HG02870 (cell line): ENCODE results near the gene KLF6.

ENCODE experiments used
- ATAC-seq: cut with Tn5 transposase; IDR thresholded peaks from one replicate; pipeline ENCODE4 v1.9.1; 2021; ENCODE audit warnings: mild to moderate bottlenecking, moderate library complexity; ENCODE audit not compliant: unreplicated experiment

KLF6 gene

DNA sequence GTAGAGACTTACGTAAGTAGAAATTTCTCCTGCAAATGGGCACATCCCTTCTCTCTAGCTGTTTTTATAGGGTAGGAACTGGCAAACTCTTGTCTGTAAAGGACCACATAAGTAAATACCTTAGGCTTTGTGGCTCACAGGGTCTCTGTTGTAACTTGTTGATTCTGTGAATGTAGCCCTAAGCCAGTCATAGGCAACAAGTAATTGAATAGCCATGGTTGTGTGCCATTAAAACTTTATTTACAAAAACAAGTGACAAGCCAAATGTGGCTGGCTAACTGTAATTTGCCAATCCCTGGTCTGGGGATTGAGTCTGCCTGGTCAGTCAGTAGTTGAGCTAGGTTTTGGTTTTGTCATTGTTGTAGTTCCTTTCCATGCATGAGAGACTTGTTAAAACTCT is 5.3 kb upstream of the KLF6 start:
- ATAC-seq = no peak

DNA sequence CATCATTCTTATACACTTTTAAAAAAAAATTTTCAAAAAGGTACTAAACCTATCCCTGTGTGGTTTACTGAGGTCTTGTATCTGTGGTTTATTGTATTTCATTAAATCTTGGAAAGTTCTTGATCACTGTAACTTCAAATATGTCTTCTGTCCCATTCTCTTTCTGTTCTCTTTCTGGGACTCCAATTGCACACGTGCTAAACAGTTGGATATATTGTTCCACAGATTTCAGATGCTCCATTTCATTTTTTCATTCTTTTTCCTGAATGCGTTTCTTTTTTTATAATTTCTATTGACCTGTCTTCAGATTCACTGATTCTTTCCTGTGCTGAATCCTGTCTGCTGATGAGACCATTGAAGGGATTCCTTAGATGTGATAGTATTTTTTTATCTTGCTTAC is 4.6 kb upstream of the KLF6 start:
- ATAC-seq = no peak

DNA sequence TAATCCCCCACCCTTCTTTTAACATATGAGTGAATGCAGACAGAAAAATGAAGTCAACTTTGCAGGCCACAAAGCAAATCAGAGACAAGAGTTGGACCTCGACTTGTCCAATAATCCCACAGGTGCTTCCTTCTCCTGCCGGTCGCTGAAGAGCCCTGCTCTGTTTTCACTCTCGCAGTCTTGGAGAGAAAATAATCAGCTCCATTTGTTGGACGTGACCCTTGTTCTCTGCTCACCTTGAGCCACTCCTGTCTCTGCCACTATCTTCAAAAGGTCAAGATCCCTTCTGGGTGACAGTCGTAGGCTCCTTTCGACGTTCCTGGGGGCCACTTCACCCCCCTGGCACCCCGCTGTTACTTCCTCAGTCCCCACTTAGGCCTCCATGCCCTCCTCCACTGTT is 2.8 kb upstream of the KLF6 start:
- ATAC-seq = no peak

GRCh38 chr10:3787016-3787400 is 2.0 kb upstream of the KLF6 start:
- no peak for ATAC-seq

DNA sequence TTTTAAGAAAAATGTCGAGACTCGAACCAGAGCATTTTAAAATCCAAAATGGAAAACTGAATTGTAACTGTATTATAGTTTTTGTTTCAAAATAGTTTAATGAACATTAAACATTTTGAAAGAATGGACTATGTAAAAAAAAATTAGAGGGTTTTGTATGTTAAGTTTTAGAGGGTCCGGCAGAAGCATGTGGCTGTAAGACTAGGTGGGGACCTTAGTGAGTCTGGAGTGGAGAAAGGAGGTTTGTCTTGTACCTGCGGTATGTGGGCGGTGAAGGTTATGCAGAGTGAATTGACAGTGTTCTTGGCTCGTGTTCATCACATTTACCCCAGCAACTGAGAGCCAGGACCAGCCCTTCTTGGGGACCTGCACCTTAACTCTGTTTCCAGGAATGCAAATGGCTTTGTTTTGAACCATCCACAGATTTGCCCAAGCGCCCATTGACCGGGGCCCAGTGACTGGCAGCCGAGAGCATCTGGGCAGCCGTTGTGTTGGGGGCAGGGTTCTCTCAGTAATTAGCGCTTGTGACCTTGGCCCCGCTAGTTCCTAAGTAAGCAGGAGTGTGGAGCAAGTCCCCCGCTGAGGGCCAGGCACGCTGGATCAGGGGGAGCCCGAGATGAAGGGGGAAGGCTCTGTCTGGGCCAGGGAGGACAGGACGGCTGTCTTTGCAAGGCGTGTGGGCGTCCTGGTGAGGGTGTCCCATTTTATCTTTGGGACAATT is 1.4 kb upstream of the KLF6 start:
- no peak for ATAC-seq

DNA sequence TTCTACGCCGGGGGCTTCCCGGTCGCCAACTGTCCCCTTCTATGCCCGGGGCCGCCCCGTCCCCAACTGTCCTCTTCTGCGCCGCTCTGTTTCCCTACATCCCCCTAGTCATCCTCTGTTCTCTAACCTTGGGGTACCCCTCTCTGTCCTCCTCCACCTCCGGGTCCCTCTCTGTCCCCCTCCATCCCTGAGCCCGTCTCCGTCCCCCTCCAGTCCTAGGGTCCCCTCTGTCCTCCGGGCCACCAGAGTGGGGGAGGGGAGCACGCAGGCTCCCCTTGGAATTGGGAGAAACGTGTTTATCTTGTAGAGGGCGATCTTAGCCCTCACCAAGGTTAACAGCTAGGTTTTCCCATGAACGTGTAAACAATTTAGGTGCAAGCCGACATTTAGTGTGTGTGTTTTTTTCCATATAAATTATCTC is 852 bp upstream of the KLF6 start:
- ATAC-seq = peak; percentile 5

GRCh38 chr10:3785251-3785850 is 342 bp upstream of the KLF6 start:
- peak; percentile 77 for ATAC-seq

- ATAC-seq = no peak
These were observed 1.2 kb downstream of the KLF6 start for GRCh38 chr10:3783682-3784432.

DNA sequence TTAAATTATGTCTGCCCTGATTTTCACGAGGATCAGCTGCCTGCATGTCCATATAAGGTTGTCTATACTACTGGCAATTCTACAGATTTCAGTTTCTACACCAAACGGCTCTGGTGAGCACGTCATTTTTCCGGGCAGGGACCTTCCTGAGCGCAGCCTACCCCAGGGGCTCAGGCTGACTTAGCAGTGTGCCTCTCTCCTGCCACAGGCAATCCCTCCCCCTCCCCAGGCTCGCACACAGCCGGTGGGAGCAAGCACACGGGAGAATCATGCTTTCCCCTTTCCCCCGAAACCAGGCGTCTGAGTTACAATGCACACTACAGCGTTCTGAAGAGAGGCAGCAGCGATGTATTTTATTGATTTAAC is 1.7 kb downstream of the KLF6 start:
- ATAC-seq = peak; percentile 30

GRCh38 chr10:3782451-3783315 is 2.3 kb downstream of the KLF6 start:
- no peak for ATAC-seq

DNA sequence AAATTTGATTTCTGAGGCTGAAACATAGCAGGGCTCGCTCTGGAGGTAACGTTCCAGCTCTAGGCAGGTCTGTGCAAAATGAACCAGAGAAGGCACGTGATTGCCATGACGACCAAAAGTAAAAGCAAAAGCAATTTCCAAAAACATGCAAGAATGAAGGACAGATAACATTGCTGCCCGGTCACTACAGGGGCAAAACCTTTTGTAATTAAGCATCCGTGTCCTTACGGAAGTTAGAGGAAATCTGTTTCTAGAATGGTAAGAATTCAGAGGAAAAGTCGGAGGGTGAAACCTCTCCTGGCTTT is 2.9 kb downstream of the KLF6 start:
- ATAC-seq = no peak

DNA sequence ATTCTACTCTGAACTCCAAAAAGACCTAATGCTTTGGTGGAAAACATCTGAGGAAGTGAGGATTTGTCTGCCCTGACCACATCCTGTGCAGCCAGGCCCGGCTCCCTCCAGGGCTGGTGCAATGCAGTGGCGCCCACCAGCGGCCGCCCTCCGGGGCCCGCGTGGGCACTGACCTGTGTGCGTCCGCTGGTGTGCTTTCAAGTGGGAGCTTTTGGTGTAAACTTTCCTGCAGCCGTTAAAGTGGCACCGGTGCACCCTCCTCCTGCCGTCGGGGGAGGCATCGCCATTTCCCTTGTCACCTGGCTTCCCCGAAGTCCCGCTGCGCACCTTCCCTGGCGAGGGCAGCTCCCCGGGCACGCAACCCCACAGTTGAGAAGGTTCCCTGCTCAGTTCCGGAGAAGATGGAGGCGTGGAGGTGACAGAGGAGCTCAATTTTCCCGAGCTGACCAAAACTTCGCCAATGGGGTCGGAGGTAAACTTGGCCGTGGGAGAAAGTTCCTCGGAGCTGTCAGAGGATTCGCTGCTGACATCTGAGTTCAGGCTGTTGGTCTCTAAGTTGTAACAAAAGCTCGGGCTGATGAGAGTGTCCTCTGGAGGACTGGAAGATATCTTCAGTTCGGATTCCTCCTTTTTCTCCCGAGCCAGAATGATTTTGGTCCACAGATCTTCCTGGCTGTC is 3.4 kb downstream of the KLF6 start:
- ATAC-seq = no peak

DNA sequence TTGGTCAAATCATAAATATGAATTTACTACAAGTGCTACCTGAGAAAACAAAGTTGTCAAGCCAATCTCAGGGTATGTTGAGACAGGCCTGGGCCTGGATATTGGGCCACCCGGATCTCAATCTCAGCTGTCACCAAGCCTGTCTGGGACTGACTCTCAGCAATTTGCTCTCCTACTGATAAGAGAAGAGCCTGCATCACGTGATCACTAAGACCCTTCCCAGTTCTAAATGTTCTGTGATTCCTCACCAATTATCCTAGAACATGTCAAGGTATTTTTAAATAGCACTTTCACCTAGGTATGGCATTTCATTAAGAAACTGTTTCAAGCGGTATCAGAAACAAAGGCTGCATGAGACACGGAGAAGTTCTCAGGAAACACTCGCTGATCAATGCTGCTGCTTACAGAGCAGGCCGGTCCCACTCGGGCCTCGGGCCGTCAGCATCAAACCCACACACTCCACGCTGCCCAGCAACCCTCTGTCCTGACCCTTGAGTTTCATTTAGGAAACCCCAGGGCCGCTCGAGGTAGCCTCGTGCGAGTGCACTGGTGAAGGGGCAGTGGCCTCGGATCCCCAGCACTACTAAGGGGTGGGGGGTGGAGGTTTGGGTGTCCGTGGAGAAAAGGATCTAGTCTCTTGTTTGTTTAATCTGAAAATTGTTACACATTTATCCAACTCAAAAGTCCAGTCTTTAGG is 4.1 kb downstream of the KLF6 start:
- ATAC-seq = no peak

DNA sequence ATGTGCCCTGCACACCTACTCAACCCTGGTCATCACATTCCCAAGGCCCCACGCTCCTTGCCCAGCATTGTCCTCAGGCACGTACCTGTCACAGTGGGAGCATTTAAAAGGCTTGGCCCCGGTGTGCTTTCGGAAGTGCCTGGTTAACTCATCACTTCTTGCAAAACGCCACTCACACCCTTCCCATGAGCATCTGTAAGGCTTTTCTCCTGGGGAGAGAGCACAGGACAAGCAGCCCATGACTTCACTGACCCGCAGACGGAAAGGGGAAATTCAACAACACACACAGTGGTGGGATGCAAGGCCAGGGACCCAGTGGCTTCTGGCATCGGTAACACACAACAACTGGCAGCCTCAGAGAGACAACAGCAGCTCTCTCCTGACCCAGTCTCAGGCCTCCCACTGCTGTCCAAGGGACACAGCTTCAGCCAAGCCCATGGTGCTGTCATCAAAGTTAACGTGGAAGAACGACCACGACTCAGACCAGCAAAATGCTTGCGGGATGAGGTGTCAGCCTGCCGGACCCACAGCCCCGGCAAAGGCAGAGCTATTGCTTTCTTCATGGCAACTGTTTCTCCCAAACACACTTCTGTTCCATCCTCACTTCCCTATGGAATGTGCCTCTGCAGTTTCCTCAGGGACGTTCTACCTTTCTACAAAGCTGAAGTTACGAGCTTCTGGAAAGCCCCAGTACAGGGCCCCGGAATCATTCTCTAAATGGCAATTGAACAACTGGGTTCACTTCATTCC is 4.8 kb downstream of the KLF6 start:
- ATAC-seq = no peak

DNA sequence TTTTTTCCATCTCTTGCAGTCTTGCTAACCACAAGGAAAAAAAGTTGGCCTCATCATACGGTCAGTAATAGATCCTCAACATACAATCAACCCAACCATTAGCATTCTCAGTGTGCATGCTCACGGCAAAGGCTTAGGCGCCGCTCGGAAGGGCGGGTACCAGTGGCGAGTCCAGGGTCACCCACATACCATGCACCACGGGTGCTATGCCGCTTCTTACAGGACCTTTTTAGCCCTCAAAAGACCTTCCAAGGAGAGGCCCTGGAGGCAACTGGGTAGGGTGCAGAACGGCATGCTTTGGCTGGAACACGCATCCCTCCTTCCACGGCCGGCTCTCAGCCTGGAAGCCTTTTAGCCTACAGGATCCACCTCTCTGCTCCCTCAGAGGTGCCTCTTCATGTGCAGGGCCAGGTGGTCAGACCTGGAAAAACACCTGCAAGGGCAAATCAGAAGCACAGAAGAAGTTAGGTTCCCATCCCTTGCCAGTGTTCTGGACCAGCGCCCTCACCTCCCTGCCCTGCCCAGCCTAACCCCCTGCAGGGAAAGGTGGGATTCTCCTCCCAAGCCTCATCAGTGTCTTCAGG is 5.8 kb downstream of the KLF6 start:
- ATAC-seq = no peak

DNA sequence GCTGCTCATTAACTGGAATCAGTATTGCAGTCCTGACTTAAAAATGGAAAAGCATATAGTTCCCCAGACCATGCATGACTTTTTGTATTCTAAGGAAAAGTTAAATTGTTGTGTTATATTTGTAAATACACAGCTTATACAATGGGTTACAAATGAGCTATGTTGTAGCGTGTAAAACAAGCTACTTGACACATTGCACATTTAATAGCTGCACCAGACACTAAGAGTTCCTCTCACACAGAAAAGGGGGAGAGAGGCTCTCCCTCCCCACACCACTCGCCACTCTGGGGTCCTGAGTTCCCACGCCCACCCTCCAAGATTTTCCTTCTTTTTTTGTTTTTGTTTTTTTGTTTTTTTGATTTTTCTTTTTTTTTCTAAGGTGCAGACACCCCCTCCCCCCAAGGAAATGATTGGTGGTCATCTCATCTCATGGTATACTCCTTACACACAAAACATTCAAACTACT is 6.3 kb downstream of the KLF6 start:
- ATAC-seq = no peak

DNA sequence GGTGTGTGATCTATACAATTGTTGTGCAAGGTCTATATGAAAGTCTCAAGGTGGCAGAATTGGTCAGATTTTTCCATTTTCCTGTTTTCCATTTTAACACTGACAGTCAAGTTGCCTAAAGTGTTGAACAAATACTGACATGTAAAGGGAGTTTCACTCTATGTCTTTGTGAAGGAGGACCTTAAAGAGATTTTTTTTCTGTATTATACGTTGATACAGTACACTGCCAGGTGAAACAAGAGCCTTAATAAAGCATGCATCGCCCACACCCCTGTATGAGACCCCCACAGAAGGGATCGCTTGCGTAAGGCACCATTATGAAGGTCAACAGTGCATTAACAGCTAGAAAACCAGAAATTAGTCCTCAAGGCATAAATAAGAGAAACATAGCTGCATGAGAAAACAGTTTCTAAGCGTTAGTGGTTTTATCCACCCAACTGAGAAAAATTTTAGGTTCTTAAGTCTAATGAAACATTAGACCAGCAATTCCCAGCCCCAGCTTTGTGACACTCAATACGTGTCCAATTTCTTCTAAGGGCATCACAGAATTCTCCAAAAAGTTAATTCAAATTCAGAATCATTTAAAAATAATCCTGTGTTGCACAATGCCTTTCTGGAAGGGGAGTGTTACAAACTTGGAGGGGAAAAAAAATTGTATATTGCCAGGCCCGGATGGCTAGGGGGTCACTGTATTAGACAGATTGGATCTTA is 6.9 kb downstream of the KLF6 start:
- no peak for ATAC-seq

DNA sequence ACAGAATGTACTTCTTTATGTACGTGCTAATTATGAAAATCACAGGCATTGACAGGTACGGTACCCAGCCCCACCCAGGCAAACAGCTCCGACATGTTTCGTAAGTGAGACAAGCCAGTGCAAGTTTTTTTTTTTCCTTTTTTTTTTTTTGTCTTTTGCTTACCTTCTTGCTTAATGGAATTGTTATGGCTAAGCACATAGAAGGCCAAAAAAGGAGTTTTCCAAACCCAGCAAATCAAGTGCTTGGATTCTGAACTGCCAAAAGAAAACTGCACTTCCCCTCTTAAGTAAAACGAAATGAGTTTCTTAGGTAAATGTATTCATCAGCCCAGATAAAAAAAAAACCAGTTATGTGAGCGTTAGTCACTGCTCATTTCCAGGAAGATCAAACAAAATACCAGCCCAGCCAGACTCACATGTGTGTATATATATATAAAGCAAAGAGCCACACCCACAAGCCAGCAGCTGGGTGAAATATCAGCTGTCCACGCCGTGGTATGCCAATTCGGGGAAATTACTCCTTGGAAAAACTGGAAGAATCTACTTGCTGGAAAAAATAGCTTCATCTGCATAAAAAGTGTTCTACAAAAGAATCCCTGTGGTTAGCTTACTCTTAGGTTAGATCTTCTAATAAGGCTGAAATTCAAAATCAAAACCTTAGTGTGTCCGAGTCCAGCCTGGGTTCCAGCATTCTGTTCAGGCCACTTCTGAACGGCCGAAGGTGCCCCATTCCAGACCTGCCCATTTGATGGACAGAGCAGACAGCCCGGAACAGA is 8.0 kb downstream of the KLF6 start:
- no peak for ATAC-seq
